HepG2 (cell line): Measurements from ENCODE around the gene UBAP2. TPM values are rescaled to one million over a fixed set of nuclear protein-coding genes. Genes with fewer than 3 reads are reported as not detected.

Experiments used
- ARNT ChIP-seq: fragments of 450-650 bp; IDR thresholded peaks from 2 replicates; pipeline ENCODE4 v1.6.1; 2017
- ELK4 ChIP-seq: sonication (generic); formaldehyde crosslinking; IDR thresholded peaks from 2 replicates; pipeline ENCODE4 v1.9.0; 2021; ENCODE audit warnings: missing genetic modification reagents, borderline replicate concordance
- GTF2F1 ChIP-seq: fragments of 150-350 bp; IDR thresholded peaks from 2 replicates; pipeline ENCODE4 v1.6.1; 2014; ENCODE audit warnings: low read length
- HDAC1 ChIP-seq: sonication (generic); formaldehyde crosslinking; IDR thresholded peaks from 2 replicates; pipeline ENCODE4 v1.5.1; 2020; ENCODE audit warnings: mild to moderate bottlenecking, missing genetic modification reagents
- MXD4 ChIP-seq: IDR thresholded peaks from 2 replicates; pipeline ENCODE4 v1.6.1; 2016; ENCODE audit warnings: mild to moderate bottlenecking, missing biosample characterization, missing genetic modification reagents
- POLR2AphosphoS5 ChIP-seq: IDR thresholded peaks from 2 replicates; pipeline ENCODE4 v1.6.1; 2012; ENCODE audit warnings: low read depth, low read length
- RELA ChIP-seq: sonication (generic); formaldehyde crosslinking; IDR thresholded peaks from 2 replicates; pipeline ENCODE4 v1.4.0; 2020; ENCODE audit warnings: missing genetic modification reagents
- RFX3 ChIP-seq: IDR thresholded peaks from 2 replicates; pipeline ENCODE4 v1.6.1; 2016; ENCODE audit warnings: missing biosample characterization, missing genetic modification reagents
- SNAPC4 ChIP-seq: sonication (generic); formaldehyde crosslinking; IDR thresholded peaks from 2 replicates; pipeline ENCODE4 v1.4.0; 2020; ENCODE audit warnings: mild to moderate bottlenecking, missing genetic modification reagents
- TOPORS ChIP-seq: sonication (generic); formaldehyde crosslinking; IDR thresholded peaks from 2 replicates; pipeline ENCODE4 v1.8.0; 2023; ENCODE audit warnings: mild to moderate bottlenecking, missing genetic modification reagents
- ZFP37 ChIP-seq: sonication (generic); formaldehyde crosslinking; IDR thresholded peaks from 2 replicates; pipeline ENCODE4 v1.4.0; 2020; ENCODE audit warnings: missing genetic modification reagents, borderline replicate concordance
- ZIK1 ChIP-seq: sonication (generic); formaldehyde crosslinking; IDR thresholded peaks from 2 replicates; pipeline ENCODE4 v1.5.0; 2020; ENCODE audit warnings: mild to moderate bottlenecking, low read depth, missing genetic modification reagents, borderline replicate concordance
- ZNF263 ChIP-seq: sonication (generic); formaldehyde crosslinking; IDR thresholded peaks from 2 replicates; pipeline ENCODE4 v1.4.0; 2020; ENCODE audit warnings: missing genetic modification reagents
- ZNF274 ChIP-seq: sonication (generic); formaldehyde crosslinking; IDR thresholded peaks from 2 replicates; pipeline ENCODE4 v1.5.1; 2020; ENCODE audit warnings: mild to moderate bottlenecking, missing genetic modification reagents
- ZNF569 ChIP-seq: sonication (generic); formaldehyde crosslinking; IDR thresholded peaks from 2 replicates; pipeline ENCODE4 v1.5.0; 2020; ENCODE audit warnings: mild to moderate bottlenecking, missing genetic modification reagents, moderate library complexity, borderline replicate concordance
- ZNF639 ChIP-seq: conservative IDR thresholded peaks from 2 replicates; pipeline ENCODE4 v1.6.1; 2018; ENCODE audit warnings: missing genetic modification reagents
- ZNF710 ChIP-seq: sonication (generic); formaldehyde crosslinking; IDR thresholded peaks from 2 replicates; pipeline ENCODE4 v1.5.0; 2020; ENCODE audit warnings: mild to moderate bottlenecking, missing genetic modification reagents, borderline replicate concordance
- ZSCAN5A ChIP-seq: sonication (generic); formaldehyde crosslinking; IDR thresholded peaks from 2 replicates; pipeline ENCODE4 v1.8.0; 2022; ENCODE audit warnings: mild to moderate bottlenecking, missing genetic modification reagents, borderline replicate concordance
- polyA plus RNA-seq, 8 experiments: library from polyadenylated mRNA; depleted of rRNA in 3 of 8; stranded (reverse) in 7 of 8; unstranded in 1 of 8; fragments of >200 nt; fragmentation: Illumina TruSeq in 4 of 8; extraction: Trizol in 4 of 8; gene quantifications; 2 replicates each; pipeline versions ENCODE4 v1.2.1 to v1.2.3, GENCODE V29; 2011 to 2016; ENCODE audit warnings: low read depth in 4 of 8, missing spikeins in 1 of 8, mixed read lengths in 1 of 8; ENCODE audit not compliant: insufficient read depth in 1 of 8
- total RNA-seq, 5 experiments: library from RNA; depleted of rRNA; stranded (reverse); fragments of >200 nt; fragmentation: Illumina TruSeq; extraction: Trizol; gene quantifications; 2 replicates each; pipeline ENCODE4 v1.2.3, GENCODE V29; 2016; ENCODE audit warnings: low read depth in 1 of 5

Gene UBAP2
- total and polyA plus RNA-seq, 2 of the 13 experiments (the other 11 are each of a cell fraction or from before 2014, with no cell fraction given), result 19.0 to 22.0 TPM

- TF ChIP-seq ELK4 (CRISPR knock-in tag) (no peak), ZNF263 (CRISPR knock-in tag) (peak; percentile 100), MXD4 (no peak), RELA (CRISPR knock-in tag) (no peak), ZSCAN5A (CRISPR knock-in tag) (peak; percentile 76; the same call in 1 of the 2 replicates), ARNT (no peak), ZNF569 (CRISPR knock-in tag) (no peak), GTF2F1 (no peak), RFX3 (CRISPR knock-in tag) (no peak; the same call in 1 of the 2 replicates), ZNF710 (CRISPR knock-in tag) (peak; percentile 68; the same call in 1 of the 2 replicates), TOPORS (CRISPR knock-in tag) (0 out of 2 replicates have a peak, but pooled peaks have one; percentile 55), ZNF639 (CRISPR knock-in tag) (no peak; the same call in 1 of the 2 replicates), HDAC1 (CRISPR knock-in tag) (peak; percentile 77), ZNF274 (CRISPR knock-in tag) (no peak), SNAPC4 (CRISPR knock-in tag) (no peak), ZIK1 (CRISPR knock-in tag) (0 out of 2 replicates have a peak, but pooled peaks have one; percentile 56), POLR2AphosphoS5 (no peak), ZFP37 (CRISPR knock-in tag) (no peak)
Measured at GRCh38 chr9:33939924-33940874, 108.5 kb downstream of the UBAP2 start (continued).
